Ramos (cell line): ENCODE measurements around the gene ACOT6.
"Not testable (repeated sequence)": the region's sequence is repeated elsewhere in the genome, so short reads cannot be mapped to it uniquely, and the experiment has no call there.

Experiments
- in situ Hi-C: fragments of 300-500 bp; cut with MboI; formaldehyde crosslinking; loops from one replicate; pipeline ENCODE4 v1.14.3; 2022; ENCODE audit warnings: low sequenced_read_pairs; ENCODE audit not compliant: unreplicated experiment

ACOT6 gene

GRCh38 chr14:73644531-73645247, 32.4 kb downstream of the ACOT6 start, which contains the start of gene DNAL1:
DNAL1 (plus strand) TSS chr14:73644986; CDS start chr14:73645040, 54 bp downstream.
- in situ Hi-C loops, result no loop called here

DNA sequence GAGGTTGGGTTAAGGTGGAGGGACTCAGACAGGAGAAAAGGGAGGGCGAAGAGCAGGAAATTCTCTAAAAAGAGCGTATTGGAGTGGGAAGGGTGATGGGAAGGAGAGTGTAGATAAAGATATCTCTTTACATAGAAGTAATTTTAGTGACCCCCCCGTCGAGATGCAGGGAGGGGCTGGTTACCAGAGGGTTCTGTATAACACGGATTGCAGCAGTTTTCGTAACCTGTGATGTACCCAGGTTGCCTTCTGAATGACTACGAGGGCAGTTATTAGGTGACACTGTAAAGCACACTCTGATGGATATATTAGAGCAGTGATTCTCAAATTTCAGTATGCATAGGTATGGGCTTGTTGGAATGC, 32.9 kb downstream of the ACOT6 start:
- in situ Hi-C loops, result no loop called here

DNA sequence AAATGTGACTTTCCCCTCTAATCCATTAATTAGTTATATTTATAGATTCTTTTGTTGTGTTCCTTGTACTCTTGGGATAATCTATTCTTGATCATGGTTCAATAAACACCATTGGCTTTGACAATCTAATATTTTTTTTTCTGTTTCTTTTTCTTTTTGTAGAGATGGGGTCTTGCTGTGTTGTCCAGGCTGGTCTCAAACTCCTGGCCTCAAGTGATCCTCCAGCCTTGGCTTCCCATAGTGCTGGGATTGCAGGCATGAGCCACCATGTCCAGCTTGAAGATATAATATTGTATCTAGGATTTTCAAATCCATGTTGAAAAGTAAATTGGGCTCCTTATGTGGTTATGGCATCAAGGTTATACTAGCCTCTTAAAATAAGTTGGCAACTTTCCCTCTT, 38.7 kb downstream of the ACOT6 start:
- in situ Hi-C loops, result no loop called here

DNA sequence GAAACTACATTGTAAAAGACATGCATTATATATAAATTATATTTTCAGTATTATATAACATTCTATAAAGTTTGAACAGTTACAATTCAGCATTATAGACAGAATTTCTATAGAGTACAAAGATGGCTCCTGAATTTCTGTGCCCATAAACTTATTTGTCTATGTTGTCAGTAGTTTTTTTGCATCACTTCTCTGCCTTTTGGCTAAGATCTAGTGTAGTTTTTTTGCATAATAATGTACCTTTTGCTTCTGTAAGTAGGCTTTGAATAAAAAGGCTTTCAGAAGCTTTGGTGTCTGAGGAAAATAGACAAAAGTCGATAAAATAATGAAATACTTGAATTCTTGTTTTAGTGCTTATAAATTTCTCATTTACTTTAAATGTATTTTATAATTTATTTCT, 43.5 kb downstream of the ACOT6 start:
- in situ Hi-C loops, result no loop called here

- in situ Hi-C loops, result not testable (repeated sequence)
Observed at GRCh38 chr14:73659202-73659601, 46.9 kb downstream of the ACOT6 start.

DNA sequence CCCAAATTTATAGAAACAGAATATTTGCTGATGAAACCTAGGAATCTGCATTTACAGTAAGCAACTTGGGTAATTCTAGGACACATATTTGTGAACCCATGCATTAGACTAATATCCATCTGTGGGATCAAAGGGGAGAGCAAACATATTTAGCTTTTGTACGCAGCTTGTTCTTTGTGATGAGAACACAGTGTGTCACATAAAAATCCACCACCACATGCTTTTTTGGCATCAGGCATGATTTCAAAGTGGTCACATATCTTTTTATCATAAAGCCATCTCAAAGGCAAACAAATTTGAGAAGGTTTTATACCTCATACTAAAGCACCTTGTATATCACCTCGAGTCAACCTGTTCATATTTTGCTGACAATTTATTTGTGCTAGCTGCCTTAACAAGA, 48.2 kb downstream of the ACOT6 start:
- in situ Hi-C loops, result no loop called here

DNA sequence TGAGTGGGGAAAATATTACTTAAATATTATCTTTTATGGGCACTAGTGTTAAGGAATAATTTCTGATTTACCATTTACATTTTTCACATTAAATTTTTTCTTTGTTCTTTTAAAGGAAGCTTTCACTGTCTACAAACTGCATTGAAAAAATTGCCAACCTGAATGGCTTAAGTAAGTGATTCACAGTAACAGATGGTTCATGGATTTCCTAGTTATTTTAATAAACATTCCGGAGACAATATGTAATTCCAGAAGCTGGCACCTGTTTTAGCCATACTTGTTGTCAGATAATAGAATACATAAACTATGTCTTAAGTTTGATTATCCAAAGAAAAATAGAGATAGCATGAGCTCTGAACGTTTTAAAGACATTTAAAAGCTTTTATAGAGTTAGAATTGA, 49.6 kb downstream of the ACOT6 start:
- in situ Hi-C loops, result no loop called here

DNA sequence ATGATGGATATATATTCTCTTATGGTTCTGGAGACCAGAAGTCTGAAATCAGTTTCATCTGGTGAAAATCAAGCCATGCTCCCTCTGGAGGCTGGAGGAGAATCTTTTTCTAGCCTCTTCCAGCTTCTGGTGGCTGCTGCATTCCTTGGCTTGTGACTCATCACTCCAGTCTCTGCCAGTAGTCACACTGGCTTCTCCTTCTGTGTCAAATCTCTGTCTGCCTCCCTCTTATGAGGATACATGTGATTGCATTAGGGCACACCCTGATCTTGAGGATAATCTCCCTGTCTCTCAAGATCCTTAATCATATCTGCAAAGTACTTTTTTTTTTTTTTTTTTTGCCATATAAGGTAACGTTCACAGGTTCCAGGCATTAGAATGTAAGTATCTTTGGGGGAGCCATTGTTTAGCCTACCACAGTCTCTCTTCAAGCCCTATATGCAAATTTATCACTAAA, 50.2 kb downstream of the ACOT6 start:
- in situ Hi-C loops, result no loop called here

- in situ Hi-C loops, result no loop called here
Observed at GRCh38 chr14:73663548-73664212, 51.4 kb downstream of the ACOT6 start.

- in situ Hi-C loops, result no loop called here
Observed at GRCh38 chr14:73665130-73665529, 52.8 kb downstream of the ACOT6 start.

DNA sequence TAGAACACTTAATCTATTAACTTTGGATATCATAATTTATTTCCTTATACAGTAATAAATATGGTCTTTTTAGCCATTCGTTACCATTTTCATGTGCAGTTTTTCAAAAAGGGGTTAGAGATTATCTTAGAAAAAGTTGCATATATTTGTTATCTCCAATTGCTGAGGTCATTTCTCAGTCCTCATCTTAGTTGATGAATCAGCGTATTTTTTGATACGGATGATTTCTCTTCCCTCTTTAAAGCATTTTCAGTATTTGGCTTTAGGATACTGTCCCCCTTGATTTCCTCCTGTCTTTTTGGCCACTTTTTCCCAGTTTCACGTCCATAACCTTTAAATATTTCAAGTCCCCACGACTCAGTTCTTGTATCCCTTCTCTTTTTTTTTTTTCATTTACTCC, 54.3 kb downstream of the ACOT6 start:
- in situ Hi-C loops, result no loop called here

- in situ Hi-C loops, result no loop called here
Observed at GRCh38 chr14:73667854-73668253, 55.5 kb downstream of the ACOT6 start.
